Measurements from ENCODE around the gene MPZL2. TPM values are rescaled to one million over a fixed set of nuclear protein-coding genes. Genes with fewer than 3 reads are reported as not detected.

Gene MPZL2
- total RNA-seq, 1 donor from 2014 or later: 0.95 TPM

GRCh38 chr11:118281284-118281683 is 17.2 kb upstream of the MPZL2 start:
- Histone ChIP-seq H3K27ac (ENCODE audit: low read depth, low read length) (no peak overlapping the region), H3K4me1 (ENCODE audit: insufficient read depth, low read length) (peaks cover 7% of the 10 kb centered on the region), H3K36me3 (ENCODE audit: insufficient read depth, low read length) (no peaks in the 10 kb centered on the region), H3K9me3 (ENCODE audit: insufficient read depth, low read depth, low read length) (no peaks in the 10 kb centered on the region), H2AFZ (ENCODE audit: low read depth, low read length) (no peak overlapping the region), H3K27me3 (ENCODE audit: insufficient read depth, low read length) (peaks cover 3% of the 10 kb centered on the region), H3K4me3 (ENCODE audit: insufficient read depth, low read depth, low read length) (no peak overlapping the region), H4K20me1 (ENCODE audit: insufficient read depth, low read length) (no peaks in the 10 kb centered on the region), H3K79me2 (ENCODE audit: insufficient read depth, low read length) (no peaks in the 10 kb centered on the region), H3K4me2 (ENCODE audit: low read length) (no peak overlapping the region), H3K9ac (ENCODE audit: low read length) (no peak overlapping the region)
- H3K36me3 Mint-ChIP-seq (ENCODE audit: low read depth, unreplicated experiment): no peaks in the 10 kb centered on the region
- no peak overlapping the region for H3K27ac Mint-ChIP-seq (ENCODE audit: unreplicated experiment)
- H3K27me3 Mint-ChIP-seq (ENCODE audit: low read depth, unreplicated experiment): peaks cover 5% of the 10 kb centered on the region
- no peak for DNase-seq (ENCODE audit: low read depth)
- H3K9me3 Mint-ChIP-seq (ENCODE audit: unreplicated experiment): no peaks in the 10 kb centered on the region
- TF ChIP-seq EZH2 (IDR thresholded peaks at IDR 0.05; ENCODE audit: insufficient read depth, low read length) (no peak), CTCF (IDR thresholded peaks at IDR 0.05; ENCODE audit: insufficient read depth, low read depth, low read length) (no peak)
- no peak for FAIRE-seq
- H3K4me3 Mint-ChIP-seq (ENCODE audit: unreplicated experiment): no peak overlapping the region
- no peaks in the 10 kb centered on the region for H3K4me1 Mint-ChIP-seq (ENCODE audit: low read depth, unreplicated experiment)

GRCh38 chr11:118277312-118277711 is 13.2 kb upstream of the MPZL2 start:
- peaks cover 3% of the 10 kb centered on the region for H3K4me1 Mint-ChIP-seq (ENCODE audit: low read depth, unreplicated experiment)
- H3K36me3 Mint-ChIP-seq (ENCODE audit: low read depth, unreplicated experiment): no peaks in the 10 kb centered on the region
- no peak overlapping the region for H3K27ac Mint-ChIP-seq (ENCODE audit: unreplicated experiment)
- peak; percentile 33 for DNase-seq (ENCODE audit: low read depth)
- Histone ChIP-seq H2AFZ (ENCODE audit: low read depth, low read length) (no peak overlapping the region), H3K9me3 (ENCODE audit: insufficient read depth, low read depth, low read length) (no peaks in the 10 kb centered on the region), H3K27ac (ENCODE audit: low read depth, low read length) (no peak overlapping the region), H3K4me2 (ENCODE audit: low read length) (peak overlapping the region; percentile 36), H3K9ac (ENCODE audit: low read length) (no peak overlapping the region), H3K27me3 (ENCODE audit: insufficient read depth, low read length) (no peaks in the 10 kb centered on the region), H4K20me1 (ENCODE audit: insufficient read depth, low read length) (no peaks in the 10 kb centered on the region), H3K4me1 (ENCODE audit: insufficient read depth, low read length) (peaks cover 7% of the 10 kb centered on the region), H3K36me3 (ENCODE audit: insufficient read depth, low read length) (no peaks in the 10 kb centered on the region), H3K79me2 (ENCODE audit: insufficient read depth, low read length) (no peaks in the 10 kb centered on the region), H3K4me3 (ENCODE audit: insufficient read depth, low read depth, low read length) (no peak overlapping the region)
- TF ChIP-seq CTCF (IDR thresholded peaks at IDR 0.05; ENCODE audit: insufficient read depth, low read depth, low read length) (no peak), EZH2 (IDR thresholded peaks at IDR 0.05; ENCODE audit: insufficient read depth, low read length) (no peak)
- FAIRE-seq: no peak
- H3K4me3 Mint-ChIP-seq (ENCODE audit: unreplicated experiment): no peak overlapping the region
- peaks cover 2% of the 10 kb centered on the region for H3K9me3 Mint-ChIP-seq (ENCODE audit: unreplicated experiment)
- H3K27me3 Mint-ChIP-seq (ENCODE audit: low read depth, unreplicated experiment): peaks cover 4% of the 10 kb centered on the region

- Histone ChIP-seq H3K27me3 (ENCODE audit: insufficient read depth, low read length) (no peaks in the 10 kb centered on the region), H3K4me2 (ENCODE audit: low read length) (no peak overlapping the region), H3K36me3 (ENCODE audit: insufficient read depth, low read length) (no peaks in the 10 kb centered on the region), H4K20me1 (ENCODE audit: insufficient read depth, low read length) (no peaks in the 10 kb centered on the region), H3K27ac (ENCODE audit: low read depth, low read length) (no peak overlapping the region), H3K9me3 (ENCODE audit: insufficient read depth, low read depth, low read length) (no peaks in the 10 kb centered on the region), H2AFZ (ENCODE audit: low read depth, low read length) (no peak overlapping the region), H3K79me2 (ENCODE audit: insufficient read depth, low read length) (no peaks in the 10 kb centered on the region), H3K4me3 (ENCODE audit: insufficient read depth, low read depth, low read length) (no peak overlapping the region), H3K9ac (ENCODE audit: low read length) (no peak overlapping the region), H3K4me1 (ENCODE audit: insufficient read depth, low read length) (peaks cover 7% of the 10 kb centered on the region)
- FAIRE-seq (no peak), DNase-seq (ENCODE audit: low read depth) (no peak)
- Mint-ChIP-seq H3K36me3 (ENCODE audit: low read depth, unreplicated experiment) (no peaks in the 10 kb centered on the region), H3K4me3 (ENCODE audit: unreplicated experiment) (no peak overlapping the region), H3K4me1 (ENCODE audit: low read depth, unreplicated experiment) (peaks cover 3% of the 10 kb centered on the region), H3K9me3 (ENCODE audit: unreplicated experiment) (peaks cover 2% of the 10 kb centered on the region), H3K27ac (ENCODE audit: unreplicated experiment) (no peak overlapping the region), H3K27me3 (ENCODE audit: low read depth, unreplicated experiment) (peaks cover 12% of the 10 kb centered on the region)
- TF ChIP-seq EZH2 (IDR thresholded peaks at IDR 0.05; ENCODE audit: insufficient read depth, low read length): no peak
- no peak for TF ChIP-seq CTCF (IDR thresholded peaks at IDR 0.05; ENCODE audit: insufficient read depth, low read depth, low read length)
Observed at GRCh38 chr11:118276422-118276821, 12.3 kb upstream of the MPZL2 start.
